Kidney (tissue), 14 donors: ENCODE measurements around the gene KRTAP19-1. TPM values are rescaled to one million over a fixed set of nuclear protein-coding genes. Genes with fewer than 3 reads are reported as not detected.

Experiments used
- DNase-seq, 5 donors: peaks; one replicate each; pipeline ENCODE4 v3.0.0-alpha.2; 2013 to 2020
- FAIRE-seq: peaks from 2 replicates; lab custom pipeline; 2012; peaks lifted over from hg19 to GRCh38; lab: Jason Lieb, UNC
- H3K27ac ChIP-seq, 2 donors: one replicate each; pipeline ENCODE4 v1.7.0; 2013; ENCODE audit warnings: low read depth in 2 of 2, low read length in 2 of 2, inconsistent platforms in 1 of 2
- H3K27me3 ChIP-seq: one replicate; pipeline ENCODE4 v1.7.1; 2013; ENCODE audit warnings: low read length, inconsistent platforms; ENCODE audit not compliant: control insufficient read depth, insufficient read depth
- H3K36me3 ChIP-seq, 3 donors: one replicate each; pipeline versions ENCODE4 v1.7.0 to v1.7.1; 2013; ENCODE audit warnings: low read length in 3 of 3, control low read depth in 1 of 3, inconsistent platforms in 1 of 3; ENCODE audit not compliant: insufficient read depth in 3 of 3, control insufficient read depth in 2 of 3
- H3K4me1 ChIP-seq, 3 donors: one replicate each; pipeline versions ENCODE4 v1.7.0 to v1.7.1; 2013; ENCODE audit warnings: low read length in 3 of 3, inconsistent platforms in 1 of 3, low read depth in 1 of 3; ENCODE audit not compliant: control insufficient read depth in 2 of 3, insufficient read depth in 2 of 3
- H3K4me3 ChIP-seq, 3 donors: one replicate each; pipeline versions ENCODE4 v1.7.0 to v1.8.1; 2013; ENCODE audit warnings: low read length in 3 of 3, control low read depth in 1 of 3, inconsistent platforms in 1 of 3
- H3K9ac ChIP-seq, 3 donors: one replicate each; pipeline versions ENCODE4 v1.7.0 to v1.7.1; 2013; ENCODE audit warnings: low read length in 3 of 3, control low read depth in 1 of 3, inconsistent platforms in 1 of 3
- H3K9me3 ChIP-seq, 3 donors: one replicate each; pipeline versions ENCODE4 v1.7.0 to v1.7.1; 2013; ENCODE audit warnings: low read length in 3 of 3, control low read depth in 1 of 3, inconsistent platforms in 1 of 3; ENCODE audit not compliant: control insufficient read depth in 2 of 3, insufficient read depth in 1 of 3
- CTCF ChIP-seq: IDR thresholded peaks from 3 replicates; pipeline ENCODE4 v1.5.1; 2012; ENCODE audit warnings: mild to moderate bottlenecking, moderate library complexity, borderline replicate concordance; ENCODE audit not compliant: insufficient read depth; ENCODE audit errors: extremely low read depth
- intact Hi-C: fragments of 100-400 bp; cut with DNase I; formaldehyde crosslinking; loops from one replicate; pipeline ENCODE4 v1.11.1; 2022
- polyA plus RNA-seq: library from polyadenylated mRNA; stranded (reverse); fragments of 350-450 nt; fragmentation: Illumina TruSeq; extraction: RNeasy Lipid Tissue Mini Kit (QIAGEN cat#74804); gene quantifications from one replicate; pipeline ENCODE4 v1.2.3, GENCODE V29; 2014; ENCODE audit warnings: low read depth, low replicate concordance; ENCODE audit not compliant: insufficient read depth
- total RNA-seq: library from RNA; stranded (reverse); fragmentation: NEBNext Ultra II Directional; extraction: Animal tissue kit (Norgen Biotek cat#: 25700); gene quantifications from one replicate; pipeline ENCODE4 v1.2.1, GENCODE V29; 2021
- donor health status: control.
- donor health status: control.
- donor health status: control.
- donor health status: control.
- donor health status: control.
- donor health status: DM: yes; HTN: yes; CAD: no.
- donor health status: Normal renal cell carcinoma (clear cell type).

The KRTAP19-1 gene
- total and polyA plus RNA-seq, 2 donors from 2014 or later, result not detected

- Histone ChIP-seq H3K9me3 (no peaks in the 10 kb centered on the region), H3K4me3 (no peak within 1 kb of the TSS), H3K36me3 (no peaks in the 10 kb centered on the region), H3K9ac (no peak within 1 kb of the TSS), H3K27ac (no peak within 1 kb of the TSS), H3K4me1 (no peaks in the 10 kb centered on the region), H3K27me3 (no peaks in the 10 kb centered on the region)
- intact Hi-C loops, result no loop called here
- FAIRE-seq, result no peak
- DNase-seq, result no peak
- no peak for TF ChIP-seq CTCF
Measured at GRCh38 chr21:30439975-30440374, 40.2 kb downstream of the KRTAP19-1 start, which contains the start of gene KRTAP15-1. Gene KRTAP15-1, plus strand, starts transcription at chr21:30440275. Its CDS starts 53 bp downstream, at chr21:30440328.

- Histone ChIP-seq H3K4me1 (no peaks in the 10 kb centered on the region), H3K9me3 (no peaks in the 10 kb centered on the region), H3K27ac (no peak overlapping the region), H3K27me3 (no peaks in the 10 kb centered on the region), H3K4me3 (no peak overlapping the region), H3K9ac (no peak overlapping the region), H3K36me3 (no peaks in the 10 kb centered on the region)
- intact Hi-C loops, result no loop called here
- DNase-seq, result no peak
- no peak for TF ChIP-seq CTCF
- FAIRE-seq, result no peak
Measured at GRCh38 chr21:30437010-30437565, 43.1 kb downstream of the KRTAP19-1 start.

GRCh38 chr21:30434033-30434631 lies 46.0 kb downstream of the KRTAP19-1 start:
- no peaks in the 10 kb centered on the region for H3K9me3 ChIP-seq
- DNase-seq (peak in 2 of 5 donors; percentile 8 to 29), FAIRE-seq (no peak)
- no peak overlapping the region for H3K27ac ChIP-seq
- intact Hi-C loops, result no loop called here
- H3K36me3 ChIP-seq, result no peaks in the 10 kb centered on the region
- peak; percentile 54 for TF ChIP-seq CTCF
- no peak overlapping the region for H3K9ac ChIP-seq
- no peaks in the 10 kb centered on the region for H3K27me3 ChIP-seq
- H3K4me3 ChIP-seq, result no peak overlapping the region
- no peaks in the 10 kb centered on the region for H3K4me1 ChIP-seq
